Measurements from ENCODE around the gene KIF26A. TPM values are rescaled to one million over a fixed set of nuclear protein-coding genes. Genes with fewer than 3 reads are reported as not detected.

The KIF26A gene
- total RNA-seq, 1 donor from 2014 or later: 4.4 TPM

DNA sequence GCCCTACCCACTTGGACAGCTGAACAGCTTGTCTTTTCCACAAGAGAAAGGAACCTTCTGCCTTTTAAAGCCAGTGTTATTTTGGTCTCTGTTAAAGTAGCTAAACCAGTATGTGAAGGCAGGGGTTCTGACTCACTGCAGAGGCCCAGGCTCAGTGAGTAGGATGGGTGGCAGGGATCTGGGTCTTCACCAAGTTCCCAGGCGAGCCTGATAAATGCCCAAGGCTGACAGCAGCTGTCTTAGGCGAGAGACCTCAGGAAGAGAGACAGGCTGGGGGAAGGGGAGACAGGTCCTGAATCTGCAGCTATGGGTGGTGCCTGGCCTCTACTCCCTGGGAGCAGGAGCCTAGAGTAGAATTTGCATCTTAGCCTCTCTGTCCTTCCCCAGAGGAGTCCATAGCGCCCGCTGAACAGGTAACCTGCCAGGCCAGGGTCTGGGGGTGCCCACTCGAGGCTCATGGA, 18.1 kb upstream of the KIF26A start:
- no peak for ATAC-seq
- DNase-seq: no peak
- H3K36me3 ChIP-seq: no peaks in the 10 kb centered on the region
- no peaks in the 10 kb centered on the region for H3K4me1 ChIP-seq
- intact Hi-C loops (cut with DNase I): no loop called here
- H3K4me3 ChIP-seq: no peak overlapping the region
- peaks cover 6% of the 10 kb centered on the region for H3K9me3 ChIP-seq
- TF ChIP-seq, protein P1, sequence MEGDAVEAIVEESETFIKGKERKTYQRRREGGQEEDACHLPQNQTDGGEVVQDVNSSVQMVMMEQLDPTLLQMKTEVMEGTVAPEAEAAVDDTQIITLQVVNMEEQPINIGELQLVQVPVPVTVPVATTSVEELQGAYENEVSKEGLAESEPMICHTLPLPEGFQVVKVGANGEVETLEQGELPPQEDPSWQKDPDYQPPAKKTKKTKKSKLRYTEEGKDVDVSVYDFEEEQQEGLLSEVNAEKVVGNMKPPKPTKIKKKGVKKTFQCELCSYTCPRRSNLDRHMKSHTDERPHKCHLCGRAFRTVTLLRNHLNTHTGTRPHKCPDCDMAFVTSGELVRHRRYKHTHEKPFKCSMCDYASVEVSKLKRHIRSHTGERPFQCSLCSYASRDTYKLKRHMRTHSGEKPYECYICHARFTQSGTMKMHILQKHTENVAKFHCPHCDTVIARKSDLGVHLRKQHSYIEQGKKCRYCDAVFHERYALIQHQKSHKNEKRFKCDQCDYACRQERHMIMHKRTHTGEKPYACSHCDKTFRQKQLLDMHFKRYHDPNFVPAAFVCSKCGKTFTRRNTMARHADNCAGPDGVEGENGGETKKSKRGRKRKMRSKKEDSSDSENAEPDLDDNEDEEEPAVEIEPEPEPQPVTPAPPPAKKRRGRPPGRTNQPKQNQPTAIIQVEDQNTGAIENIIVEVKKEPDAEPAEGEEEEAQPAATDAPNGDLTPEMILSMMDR (IDR thresholded peaks at IDR 0.05): no peak
- no peak overlapping the region for H3K27ac ChIP-seq
- peaks cover 39% of the 10 kb centered on the region for H3K27me3 ChIP-seq (ENCODE audit: low read depth)

DNA sequence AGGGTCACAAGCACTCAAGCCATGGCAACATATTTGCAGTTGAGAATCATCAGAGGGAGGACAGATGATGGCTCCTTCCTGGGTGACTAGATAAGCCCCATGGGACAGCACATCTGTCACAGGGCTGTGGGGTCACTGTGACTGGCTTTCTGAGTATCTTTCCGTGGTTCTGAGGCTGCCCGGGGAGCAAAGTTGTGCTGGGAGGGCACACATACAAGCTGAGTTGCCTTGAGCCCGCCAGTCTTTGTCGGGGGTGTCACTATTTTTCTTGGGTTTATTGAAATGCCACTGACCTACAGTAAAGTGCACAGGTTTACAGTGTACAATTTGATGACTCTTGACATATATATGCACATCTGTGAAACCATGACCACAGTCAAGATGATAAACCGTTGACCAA, 17.2 kb upstream of the KIF26A start:
- ATAC-seq (no peak), DNase-seq (no peak)
- intact Hi-C loops (cut with DNase I): no loop called here
- Histone ChIP-seq H3K4me1 (no peaks in the 10 kb centered on the region), H3K36me3 (no peaks in the 10 kb centered on the region), H3K4me3 (no peak overlapping the region), H3K27me3 (ENCODE audit: low read depth) (peaks cover 36% of the 10 kb centered on the region), H3K9me3 (peaks cover 6% of the 10 kb centered on the region), H3K27ac (no peak overlapping the region)
- TF ChIP-seq, protein P1 (IDR thresholded peaks at IDR 0.05): no peak

DNA sequence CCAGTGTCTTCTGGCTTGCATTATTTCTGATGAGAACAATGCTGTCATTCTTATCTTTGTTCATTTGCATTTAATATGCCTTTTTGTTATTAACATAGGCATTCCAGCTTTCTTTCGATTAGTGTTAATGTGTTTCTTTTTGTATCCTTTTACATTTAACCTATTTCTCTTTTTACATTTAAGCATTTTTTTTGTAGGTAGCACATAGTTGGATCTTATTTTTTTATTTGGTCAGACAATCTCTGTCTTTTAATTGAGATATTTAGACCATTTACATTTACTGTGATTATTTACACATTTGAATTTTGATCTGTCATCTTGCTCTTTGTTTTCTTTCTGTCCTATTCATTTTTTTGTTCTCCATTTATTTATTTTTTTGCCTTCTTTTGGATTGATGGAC, 14.5 kb upstream of the KIF26A start:
- Histone ChIP-seq H3K27me3 (ENCODE audit: low read depth) (peaks cover 10% of the 10 kb centered on the region), H3K27ac (no peak overlapping the region), H3K4me1 (no peaks in the 10 kb centered on the region), H3K4me3 (no peak overlapping the region), H3K9me3 (peaks cover 6% of the 10 kb centered on the region), H3K36me3 (no peaks in the 10 kb centered on the region)
- intact Hi-C loops (cut with DNase I): no loop called here
- TF ChIP-seq, protein P1 (IDR thresholded peaks at IDR 0.05): no peak
- no peak for ATAC-seq
- DNase-seq: no peak

DNA sequence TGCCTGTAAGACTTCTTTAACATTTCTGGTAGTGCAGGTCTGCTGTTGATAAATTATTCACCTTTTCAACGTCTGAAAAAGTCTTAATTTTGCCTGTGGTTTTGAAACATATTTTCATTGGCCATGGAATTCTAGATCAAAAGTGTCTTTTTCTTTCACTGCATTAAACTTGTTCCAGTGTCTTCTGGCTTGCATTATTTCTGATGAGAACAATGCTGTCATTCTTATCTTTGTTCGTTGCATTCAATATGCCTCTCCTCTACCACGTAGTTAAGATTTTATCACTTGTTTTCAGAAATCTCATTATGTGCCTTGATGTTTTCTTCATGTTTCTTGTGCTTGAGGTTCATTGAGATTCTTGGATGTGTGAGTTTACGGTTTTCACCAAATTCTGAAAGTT, 13.4 kb upstream of the KIF26A start:
- H3K36me3 ChIP-seq: no peaks in the 10 kb centered on the region
- TF ChIP-seq, protein P1 (IDR thresholded peaks at IDR 0.05): no peak
- intact Hi-C loops (cut with DNase I): no loop called here

DNA sequence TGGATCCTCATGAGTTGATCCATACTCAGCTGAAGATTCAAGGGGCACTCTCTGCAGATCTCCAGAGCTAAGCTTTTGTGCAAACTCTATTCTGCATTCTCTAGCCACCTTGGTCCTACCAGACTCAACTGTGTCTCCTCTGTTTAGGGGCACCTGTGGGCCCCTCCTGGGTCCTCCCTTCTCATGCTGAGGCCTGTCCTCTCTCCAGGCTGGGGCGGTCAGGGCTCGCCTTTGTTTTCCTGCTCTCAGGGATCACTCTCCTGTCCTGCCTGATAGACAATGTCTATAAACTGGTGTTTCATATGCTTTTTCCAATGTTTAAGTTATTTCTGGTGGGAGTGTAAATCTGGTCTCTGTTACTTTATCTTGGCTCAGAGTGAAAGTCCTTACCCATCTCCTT, 11.6 kb upstream of the KIF26A start:
- Histone ChIP-seq H3K4me3 (no peak overlapping the region), H3K36me3 (no peaks in the 10 kb centered on the region), H3K9me3 (peaks cover 15% of the 10 kb centered on the region), H3K4me1 (no peaks in the 10 kb centered on the region), H3K27me3 (ENCODE audit: low read depth) (no peaks in the 10 kb centered on the region), H3K27ac (no peak overlapping the region)
- intact Hi-C loops (cut with DNase I): no loop called here
- DNase-seq (no peak), ATAC-seq (no peak)
- TF ChIP-seq, protein P1 (IDR thresholded peaks at IDR 0.05): no peak

More for the DNA sequence above, 13.4 kb upstream of the KIF26A start:
- H3K9me3 ChIP-seq: peaks cover 14% of the 10 kb centered on the region
- peaks cover under 1% of the 10 kb centered on the region for H3K27me3 ChIP-seq (ENCODE audit: low read depth)
- H3K4me3 ChIP-seq: no peak overlapping the region
- DNase-seq (no peak), ATAC-seq (no peak)
- H3K4me1 ChIP-seq: no peaks in the 10 kb centered on the region
- no peak overlapping the region for H3K27ac ChIP-seq

DNA sequence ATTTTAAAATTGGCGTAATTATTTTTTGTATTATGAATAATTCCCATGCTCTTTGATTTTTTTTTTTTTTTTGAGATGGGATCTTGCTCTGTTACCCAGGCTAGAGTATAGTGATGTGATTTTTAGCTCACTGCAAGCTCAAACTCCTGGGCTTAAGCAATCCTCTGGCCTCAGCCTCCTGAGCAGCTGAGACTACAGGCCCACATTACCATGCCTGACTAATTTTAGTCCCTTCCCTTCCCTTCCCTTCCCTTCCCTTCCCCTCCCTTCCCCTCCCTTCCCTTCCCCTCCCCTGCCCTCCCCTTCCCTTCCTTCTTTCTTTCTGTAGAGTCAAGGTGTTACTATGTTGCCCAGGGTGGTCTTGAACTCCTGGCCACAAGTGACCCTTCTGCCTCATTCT, 9.4 kb upstream of the KIF26A start:
- no peak overlapping the region for H3K4me3 ChIP-seq
- no peaks in the 10 kb centered on the region for H3K4me1 ChIP-seq
- TF ChIP-seq, protein P1 (IDR thresholded peaks at IDR 0.05): no peak
- H3K36me3 ChIP-seq: no peaks in the 10 kb centered on the region
- H3K27me3 ChIP-seq (ENCODE audit: low read depth): peaks cover 16% of the 10 kb centered on the region
- intact Hi-C loops (cut with DNase I): no loop called here
- H3K9me3 ChIP-seq: peaks cover 9% of the 10 kb centered on the region
- no peak overlapping the region for H3K27ac ChIP-seq
- ATAC-seq (no peak), DNase-seq (no peak)

All from lower lobe of right lung (tissue), 2 donors.